NB4 (cell line): ENCODE results near the gene SYNPO2L.

Experiments used
- DNase-seq: peaks from one replicate; pipeline ENCODE4 v3.0.0; 2010; ENCODE audit warnings: low read depth
- H3K4me3 ChIP-seq: one replicate; pipeline ENCODE4 v1.5.1; 2011; ENCODE audit warnings: mild to moderate bottlenecking, low read depth, low read length, moderate library complexity
- CTCF ChIP-seq: IDR thresholded peaks from one replicate; pipeline ENCODE4 v1.5.1; 2012; ENCODE audit warnings: low read depth, low read length
- MAX ChIP-seq: IDR thresholded peaks from 2 replicates; pipeline ENCODE4 v1.6.1; 2011; ENCODE audit warnings: low read depth, low read length
- MYC ChIP-seq: IDR thresholded peaks from 2 replicates; pipeline ENCODE4 v1.6.1; 2011; ENCODE audit warnings: low read depth, low read length
- POLR2A ChIP-seq: IDR thresholded peaks from 2 replicates; pipeline ENCODE4 v1.6.1; 2011; ENCODE audit warnings: mild to moderate bottlenecking; ENCODE audit not compliant: insufficient read length; ENCODE audit errors: extremely low read depth

The SYNPO2L gene

DNA sequence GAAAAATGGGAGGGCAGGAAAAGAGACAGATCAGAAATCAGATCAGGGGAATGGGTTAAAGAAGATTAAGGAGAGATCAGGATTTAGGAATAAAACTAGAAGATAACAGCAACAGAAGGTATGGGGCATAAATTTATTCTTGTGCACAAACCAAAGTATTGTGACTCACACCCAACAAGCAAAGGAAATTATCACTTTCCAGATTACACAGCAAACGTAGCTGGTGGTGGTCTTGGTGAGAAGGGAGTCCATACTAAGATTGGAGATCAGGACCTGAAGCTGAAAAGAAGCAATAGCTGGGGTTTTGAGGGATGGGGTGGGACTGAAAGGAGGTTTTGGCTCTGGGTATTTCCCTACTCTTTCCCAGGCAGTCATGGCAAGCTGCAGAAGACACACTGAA is 11.1 kb downstream of the SYNPO2L start:
- no peak overlapping the region for H3K4me3 ChIP-seq
- TF ChIP-seq MAX, result no peak
- no peak for TF ChIP-seq CTCF
- DNase-seq, result no peak

DNA sequence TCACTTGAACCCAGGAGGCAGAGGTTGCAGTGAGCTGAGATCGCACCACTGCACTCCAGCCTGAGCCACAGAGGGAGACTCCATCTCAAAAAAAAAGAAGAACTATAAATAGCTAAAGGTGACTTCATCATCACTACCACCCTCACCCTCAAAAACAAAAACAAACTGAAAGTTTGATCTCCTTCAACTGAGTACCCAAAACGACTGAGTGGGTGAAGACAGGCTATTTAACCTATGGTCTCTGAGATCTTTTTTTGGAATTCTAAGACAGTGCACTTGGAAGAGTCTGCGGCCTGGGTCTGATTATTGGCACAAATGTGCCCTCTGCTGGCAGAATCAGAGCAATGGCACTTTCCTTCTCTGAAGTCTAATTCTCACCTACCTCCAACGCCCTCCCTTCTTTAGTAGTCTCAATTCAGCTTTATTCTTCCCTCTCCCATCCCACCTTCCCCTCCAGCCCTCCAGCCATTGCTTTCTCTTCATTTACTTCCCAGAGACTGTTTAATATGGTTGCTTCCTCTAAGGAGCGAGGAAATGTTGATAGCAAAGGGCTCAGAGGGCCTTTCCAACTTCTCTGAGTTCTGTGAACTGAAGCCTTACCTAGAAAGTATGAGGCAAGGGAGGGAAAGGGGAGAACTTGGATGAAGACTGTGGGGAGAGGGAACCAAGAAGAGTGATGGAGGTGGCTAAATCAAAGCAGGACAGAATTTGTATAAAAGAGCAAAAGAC is 11.7 kb downstream of the SYNPO2L start:
- peak; percentile 77 for DNase-seq
- no peak overlapping the region for H3K4me3 ChIP-seq
- TF ChIP-seq MAX, result peak; percentile 23; the same call in 1 of the 2 replicates
- peak; percentile 83 for TF ChIP-seq CTCF
- no peak for TF ChIP-seq MYC

DNA sequence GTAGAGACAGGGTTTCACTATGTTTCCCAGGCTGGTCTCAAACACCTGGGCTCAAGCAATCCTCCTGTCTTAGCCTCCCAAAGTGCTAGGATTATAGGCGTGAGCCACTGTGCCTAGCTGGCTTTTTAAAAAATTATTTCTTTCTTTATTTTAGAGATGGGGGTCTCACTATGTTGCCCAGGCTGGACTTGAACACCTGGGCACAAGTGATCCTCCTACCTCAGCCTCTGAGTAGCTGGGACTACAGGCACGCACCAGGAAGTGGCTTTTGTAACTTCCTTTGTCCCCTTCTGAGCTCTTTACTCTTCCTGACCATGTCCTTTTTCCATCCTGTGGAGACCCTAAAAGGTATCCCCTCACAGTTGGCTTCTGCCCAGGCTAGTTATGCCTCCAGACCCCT is 12.5 kb downstream of the SYNPO2L start:
- DNase-seq, result no peak
- no peak overlapping the region for H3K4me3 ChIP-seq
- TF ChIP-seq POLR2A, result no peak
- no peak for TF ChIP-seq MAX
- no peak for TF ChIP-seq MYC
- no peak for TF ChIP-seq CTCF

DNA sequence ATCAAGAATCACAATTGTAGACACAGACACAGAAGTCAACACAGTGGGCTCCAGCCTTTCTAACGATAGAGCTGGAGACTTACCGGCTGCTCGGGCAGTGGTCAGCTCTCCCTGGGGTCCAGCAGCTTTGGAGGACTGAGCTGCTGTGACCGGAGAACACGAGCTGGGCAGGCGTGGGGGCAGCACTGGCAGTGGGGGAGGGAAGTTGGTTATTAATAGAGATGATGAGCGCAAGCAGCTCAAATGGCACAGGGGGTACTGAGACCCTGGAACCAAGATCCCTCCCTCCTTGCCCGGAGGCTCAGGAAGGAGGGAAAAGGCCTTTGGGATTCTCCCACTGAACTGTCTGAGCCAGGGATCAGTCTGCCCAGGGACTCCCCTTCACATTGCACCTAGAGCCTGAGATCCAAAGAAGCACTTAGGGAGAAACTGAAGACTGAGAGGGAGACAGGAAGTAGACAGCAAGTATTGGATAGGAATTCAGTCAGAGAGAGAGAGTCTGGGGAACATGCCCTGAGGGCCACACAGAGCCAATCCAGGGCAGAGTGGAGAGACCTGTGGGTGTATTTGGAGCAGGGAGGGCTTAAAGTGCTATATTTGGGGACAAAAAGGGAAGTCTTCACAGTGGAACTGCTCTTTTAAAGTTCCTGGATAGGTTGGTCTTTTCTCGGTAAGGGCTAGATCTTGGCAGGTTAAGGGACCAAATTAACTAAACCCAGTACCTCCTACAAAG is 14.3 kb downstream of the SYNPO2L start, which contains the start of gene MYOZ1:
Gene MYOZ1, minus strand, starts transcription at position 147 of the 733 bp plus-strand sequence. CDS start 1,457 bp downstream, outside the sequence.
- no peak within 1 kb of the TSS for H3K4me3 ChIP-seq
- peak; percentile 46 for DNase-seq
- TF ChIP-seq MYC (no peak), CTCF (no peak), POLR2A (no peak), MAX (no peak)

DNA sequence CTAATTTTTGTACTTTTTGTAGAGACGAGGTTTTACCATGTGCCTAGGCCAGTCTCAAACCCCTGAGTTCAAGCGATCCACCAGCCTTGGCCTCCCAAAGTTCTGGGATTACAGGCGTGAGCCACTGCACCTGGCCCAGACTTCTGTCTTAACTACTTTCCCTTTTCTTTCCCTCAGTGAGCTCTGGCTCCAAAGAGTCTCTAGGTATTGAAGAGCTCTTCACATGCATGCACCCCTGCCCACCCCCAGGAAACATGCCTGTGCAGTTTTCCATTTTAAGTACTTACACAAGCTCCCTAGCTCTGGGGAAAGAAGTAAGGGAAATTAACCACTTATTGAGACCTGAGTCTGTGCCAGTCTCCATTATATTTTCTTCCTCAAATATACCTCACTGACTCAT is 16.5 kb downstream of the SYNPO2L start:
- no peak overlapping the region for H3K4me3 ChIP-seq
- no peak for DNase-seq
- TF ChIP-seq MYC (no peak), CTCF (no peak), POLR2A (no peak), MAX (no peak)
